HepG2 (cell line): Measurements from ENCODE around the gene GZF1. TPM values are rescaled to one million over a fixed set of nuclear protein-coding genes. Genes with fewer than 3 reads are reported as not detected.

Experiments used
- ARID2 ChIP-seq: sonication (generic); formaldehyde crosslinking; IDR thresholded peaks from 2 replicates; pipeline ENCODE4 v1.8.1; 2022; ENCODE audit warnings: mild to moderate bottlenecking, missing genetic modification reagents, borderline replicate concordance
- DNMT3B ChIP-seq: conservative IDR thresholded peaks from 2 replicates; pipeline ENCODE4 v1.6.1; 2016; ENCODE audit warnings: missing biosample characterization, control low read depth
- FOSL1 ChIP-seq: sonication (generic); formaldehyde crosslinking; IDR thresholded peaks from 2 replicates; pipeline ENCODE4 v1.9.0; 2021; ENCODE audit warnings: missing genetic modification reagents, borderline replicate concordance
- FOXC1 ChIP-seq: sonication (generic); formaldehyde crosslinking; IDR thresholded peaks from 2 replicates; pipeline ENCODE4 v1.8.0; 2022; ENCODE audit warnings: mild to moderate bottlenecking, missing genetic modification reagents, borderline replicate concordance
- HDAC2 ChIP-seq: sonication (generic); formaldehyde crosslinking; IDR thresholded peaks from 2 replicates; pipeline ENCODE4 v1.4.0; 2020; ENCODE audit warnings: missing genetic modification reagents
- HNRNPUL1 ChIP-seq: fragments of 200-400 bp; formaldehyde crosslinking; IDR thresholded peaks from 2 replicates; pipeline ENCODE4 v1.6.1; 2017; ENCODE audit warnings: low read depth, mild to moderate bottlenecking, low read length, moderate library complexity
- MEF2D ChIP-seq: sonication (generic); formaldehyde crosslinking; IDR thresholded peaks from 2 replicates; pipeline ENCODE4 v1.5.1; 2020; ENCODE audit warnings: mild to moderate bottlenecking, missing genetic modification reagents
- MIER3 ChIP-seq: IDR thresholded peaks from 2 replicates; pipeline ENCODE4 v1.6.1; 2016; ENCODE audit warnings: missing compliant biosample characterization, borderline replicate concordance
- REXO4 ChIP-seq: sonication (generic); formaldehyde crosslinking; IDR thresholded peaks from 2 replicates; pipeline ENCODE4 v1.8.0; 2022; ENCODE audit warnings: missing genetic modification reagents, mild to moderate bottlenecking, borderline replicate concordance
- RXRB ChIP-seq: IDR thresholded peaks from 2 replicates; pipeline ENCODE4 v1.6.1; 2016; ENCODE audit warnings: borderline replicate concordance, missing genetic modification reagents, missing compliant biosample characterization
- SALL1 ChIP-seq: sonication (generic); formaldehyde crosslinking; IDR thresholded peaks from 2 replicates; pipeline ENCODE4 v1.8.0; 2022; ENCODE audit warnings: mild to moderate bottlenecking, missing genetic modification reagents
- ZFX ChIP-seq: sonication (generic); formaldehyde crosslinking; IDR thresholded peaks from 2 replicates; pipeline ENCODE4 v1.4.0; 2020; ENCODE audit warnings: mild to moderate bottlenecking, low read depth, missing genetic modification reagents, moderate library complexity
- ZNF101 ChIP-seq: sonication (generic); formaldehyde crosslinking; IDR thresholded peaks from 2 replicates; pipeline ENCODE4 v1.4.0; 2020; ENCODE audit warnings: mild to moderate bottlenecking, low read depth, missing genetic modification reagents, borderline replicate concordance
- ZNF121 ChIP-seq: sonication (generic); formaldehyde crosslinking; IDR thresholded peaks from 2 replicates; pipeline ENCODE4 v1.5.0; 2020; ENCODE audit warnings: mild to moderate bottlenecking, missing genetic modification reagents
- ZNF124 ChIP-seq: sonication (generic); formaldehyde crosslinking; IDR thresholded peaks from 2 replicates; pipeline ENCODE4 v1.4.0; 2020; ENCODE audit warnings: missing genetic modification reagents
- ZNF207 ChIP-seq: fragments of 450-650 bp; IDR thresholded peaks from 2 replicates; pipeline ENCODE4 v1.6.1; 2016; ENCODE audit warnings: antibody characterized with exemption, borderline replicate concordance
- ZSCAN22 ChIP-seq: sonication (generic); formaldehyde crosslinking; IDR thresholded peaks from 2 replicates; pipeline ENCODE4 v1.4.0; 2020; ENCODE audit warnings: mild to moderate bottlenecking, missing genetic modification reagents
- polyA plus RNA-seq, 8 experiments: library from polyadenylated mRNA; depleted of rRNA in 3 of 8; stranded (reverse) in 7 of 8; unstranded in 1 of 8; fragments of >200 nt; fragmentation: Illumina TruSeq in 4 of 8; extraction: Trizol in 4 of 8; gene quantifications; 2 replicates each; pipeline versions ENCODE4 v1.2.1 to v1.2.3, GENCODE V29; 2011 to 2016; ENCODE audit warnings: low read depth in 4 of 8, missing spikeins in 1 of 8, mixed read lengths in 1 of 8; ENCODE audit not compliant: insufficient read depth in 1 of 8
- total RNA-seq, 5 experiments: library from RNA; depleted of rRNA; stranded (reverse); fragments of >200 nt; fragmentation: Illumina TruSeq; extraction: Trizol; gene quantifications; 2 replicates each; pipeline ENCODE4 v1.2.3, GENCODE V29; 2016; ENCODE audit warnings: low read depth in 1 of 5
- TF ChIP-seq, protein P1 (sequence below): sonication (generic); formaldehyde crosslinking; IDR thresholded peaks from 2 replicates; pipeline ENCODE4 v1.4.0; 2020; ENCODE audit warnings: missing genetic modification reagents
- TF ChIP-seq, protein P2 (sequence below): IDR thresholded peaks from 2 replicates; pipeline ENCODE4 v1.6.1; 2018; ENCODE audit warnings: missing genetic modification reagents, mild to moderate bottlenecking, missing compliant biosample characterization
- TF ChIP-seq, protein P3 (sequence below): sonication (generic); formaldehyde crosslinking; IDR thresholded peaks from 2 replicates; pipeline ENCODE4 v1.4.0; 2020; ENCODE audit warnings: mild to moderate bottlenecking, low read depth, missing genetic modification reagents
- TF ChIP-seq, protein P4 (sequence below): IDR thresholded peaks from 2 replicates; pipeline ENCODE4 v1.6.1; 2012; ENCODE audit warnings: low read length, improper control_type of control experiment

GZF1 gene
- total and polyA plus RNA-seq, 2 of the 13 experiments (the other 11 are each of a cell fraction or from before 2014, with no cell fraction given) = 16.9 to 26.0 TPM

DNA sequence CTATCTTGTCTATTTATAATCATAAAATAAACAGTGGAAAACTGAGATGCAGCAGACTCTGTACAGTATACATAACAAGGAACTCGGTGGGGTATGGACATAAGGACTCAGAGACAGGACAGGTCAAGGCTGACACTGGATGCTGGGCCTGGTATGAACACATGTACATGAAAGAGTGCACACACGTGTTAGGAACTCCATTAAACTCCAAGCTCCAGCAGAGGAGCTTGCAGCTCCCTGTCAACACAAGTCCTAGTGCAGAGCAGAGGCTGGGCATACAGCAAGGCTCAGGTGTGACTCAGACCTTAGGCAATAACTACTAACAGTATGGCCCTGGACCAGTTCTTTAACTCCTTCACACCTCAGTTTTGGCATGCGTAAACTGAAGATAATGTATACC, 42.2 kb downstream of the GZF1 start (continued):
- TF ChIP-seq, protein P1, sequence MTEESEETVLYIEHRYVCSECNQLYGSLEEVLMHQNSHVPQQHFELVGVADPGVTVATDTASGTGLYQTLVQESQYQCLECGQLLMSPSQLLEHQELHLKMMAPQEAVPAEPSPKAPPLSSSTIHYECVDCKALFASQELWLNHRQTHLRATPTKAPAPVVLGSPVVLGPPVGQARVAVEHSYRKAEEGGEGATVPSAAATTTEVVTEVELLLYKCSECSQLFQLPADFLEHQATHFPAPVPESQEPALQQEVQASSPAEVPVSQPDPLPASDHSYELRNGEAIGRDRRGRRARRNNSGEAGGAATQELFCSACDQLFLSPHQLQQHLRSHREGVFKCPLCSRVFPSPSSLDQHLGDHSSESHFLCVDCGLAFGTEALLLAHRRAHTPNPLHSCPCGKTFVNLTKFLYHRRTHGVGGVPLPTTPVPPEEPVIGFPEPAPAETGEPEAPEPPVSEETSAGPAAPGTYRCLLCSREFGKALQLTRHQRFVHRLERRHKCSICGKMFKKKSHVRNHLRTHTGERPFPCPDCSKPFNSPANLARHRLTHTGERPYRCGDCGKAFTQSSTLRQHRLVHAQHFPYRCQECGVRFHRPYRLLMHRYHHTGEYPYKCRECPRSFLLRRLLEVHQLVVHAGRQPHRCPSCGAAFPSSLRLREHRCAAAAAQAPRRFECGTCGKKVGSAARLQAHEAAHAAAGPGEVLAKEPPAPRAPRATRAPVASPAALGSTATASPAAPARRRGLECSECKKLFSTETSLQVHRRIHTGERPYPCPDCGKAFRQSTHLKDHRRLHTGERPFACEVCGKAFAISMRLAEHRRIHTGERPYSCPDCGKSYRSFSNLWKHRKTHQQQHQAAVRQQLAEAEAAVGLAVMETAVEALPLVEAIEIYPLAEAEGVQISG (CRISPR knock-in tag) = no peak
- TF ChIP-seq ZFX = peak; percentile 25; the same call in 1 of the 2 replicates
- no peak for TF ChIP-seq ZNF101 (CRISPR knock-in tag)
- TF ChIP-seq DNMT3B (CRISPR knock-in tag) = no peak
- no peak for TF ChIP-seq ZSCAN22 (CRISPR knock-in tag)
- no peak for TF ChIP-seq ARID2 (CRISPR knock-in tag)
- 0 out of 2 replicates have a peak, but pooled peaks have one; percentile 24 for TF ChIP-seq MIER3
- no peak for TF ChIP-seq ZNF207
- TF ChIP-seq HNRNPUL1 = no peak
- TF ChIP-seq, protein P2, sequence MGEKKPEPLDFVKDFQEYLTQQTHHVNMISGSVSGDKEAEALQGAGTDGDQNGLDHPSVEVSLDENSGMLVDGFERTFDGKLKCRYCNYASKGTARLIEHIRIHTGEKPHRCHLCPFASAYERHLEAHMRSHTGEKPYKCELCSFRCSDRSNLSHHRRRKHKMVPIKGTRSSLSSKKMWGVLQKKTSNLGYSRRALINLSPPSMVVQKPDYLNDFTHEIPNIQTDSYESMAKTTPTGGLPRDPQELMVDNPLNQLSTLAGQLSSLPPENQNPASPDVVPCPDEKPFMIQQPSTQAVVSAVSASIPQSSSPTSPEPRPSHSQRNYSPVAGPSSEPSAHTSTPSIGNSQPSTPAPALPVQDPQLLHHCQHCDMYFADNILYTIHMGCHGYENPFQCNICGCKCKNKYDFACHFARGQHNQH (CRISPR knock-in tag) = 0 out of 2 replicates have a peak, but pooled peaks have one; percentile 38
- TF ChIP-seq REXO4 (CRISPR knock-in tag) = no peak
- no peak for TF ChIP-seq ZNF121 (CRISPR knock-in tag)
- no peak for TF ChIP-seq RXRB (CRISPR knock-in tag)
- no peak for TF ChIP-seq FOXC1 (CRISPR knock-in tag)
- TF ChIP-seq MEF2D (CRISPR knock-in tag) = no peak
- TF ChIP-seq, protein P3, sequence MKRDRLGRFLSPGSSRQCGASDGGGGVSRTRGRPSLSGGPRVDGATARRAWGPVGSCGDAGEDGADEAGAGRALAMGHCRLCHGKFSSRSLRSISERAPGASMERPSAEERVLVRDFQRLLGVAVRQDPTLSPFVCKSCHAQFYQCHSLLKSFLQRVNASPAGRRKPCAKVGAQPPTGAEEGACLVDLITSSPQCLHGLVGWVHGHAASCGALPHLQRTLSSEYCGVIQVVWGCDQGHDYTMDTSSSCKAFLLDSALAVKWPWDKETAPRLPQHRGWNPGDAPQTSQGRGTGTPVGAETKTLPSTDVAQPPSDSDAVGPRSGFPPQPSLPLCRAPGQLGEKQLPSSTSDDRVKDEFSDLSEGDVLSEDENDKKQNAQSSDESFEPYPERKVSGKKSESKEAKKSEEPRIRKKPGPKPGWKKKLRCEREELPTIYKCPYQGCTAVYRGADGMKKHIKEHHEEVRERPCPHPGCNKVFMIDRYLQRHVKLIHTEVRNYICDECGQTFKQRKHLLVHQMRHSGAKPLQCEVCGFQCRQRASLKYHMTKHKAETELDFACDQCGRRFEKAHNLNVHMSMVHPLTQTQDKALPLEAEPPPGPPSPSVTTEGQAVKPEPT = no peak
- TF ChIP-seq ZNF124 = no peak
- TF ChIP-seq HDAC2 (CRISPR knock-in tag) = peak; percentile 15; the same call in 1 of the 2 replicates
- TF ChIP-seq FOSL1 (CRISPR knock-in tag) = peak; percentile 41; the same call in 1 of the 2 replicates
- TF ChIP-seq, protein P4, sequence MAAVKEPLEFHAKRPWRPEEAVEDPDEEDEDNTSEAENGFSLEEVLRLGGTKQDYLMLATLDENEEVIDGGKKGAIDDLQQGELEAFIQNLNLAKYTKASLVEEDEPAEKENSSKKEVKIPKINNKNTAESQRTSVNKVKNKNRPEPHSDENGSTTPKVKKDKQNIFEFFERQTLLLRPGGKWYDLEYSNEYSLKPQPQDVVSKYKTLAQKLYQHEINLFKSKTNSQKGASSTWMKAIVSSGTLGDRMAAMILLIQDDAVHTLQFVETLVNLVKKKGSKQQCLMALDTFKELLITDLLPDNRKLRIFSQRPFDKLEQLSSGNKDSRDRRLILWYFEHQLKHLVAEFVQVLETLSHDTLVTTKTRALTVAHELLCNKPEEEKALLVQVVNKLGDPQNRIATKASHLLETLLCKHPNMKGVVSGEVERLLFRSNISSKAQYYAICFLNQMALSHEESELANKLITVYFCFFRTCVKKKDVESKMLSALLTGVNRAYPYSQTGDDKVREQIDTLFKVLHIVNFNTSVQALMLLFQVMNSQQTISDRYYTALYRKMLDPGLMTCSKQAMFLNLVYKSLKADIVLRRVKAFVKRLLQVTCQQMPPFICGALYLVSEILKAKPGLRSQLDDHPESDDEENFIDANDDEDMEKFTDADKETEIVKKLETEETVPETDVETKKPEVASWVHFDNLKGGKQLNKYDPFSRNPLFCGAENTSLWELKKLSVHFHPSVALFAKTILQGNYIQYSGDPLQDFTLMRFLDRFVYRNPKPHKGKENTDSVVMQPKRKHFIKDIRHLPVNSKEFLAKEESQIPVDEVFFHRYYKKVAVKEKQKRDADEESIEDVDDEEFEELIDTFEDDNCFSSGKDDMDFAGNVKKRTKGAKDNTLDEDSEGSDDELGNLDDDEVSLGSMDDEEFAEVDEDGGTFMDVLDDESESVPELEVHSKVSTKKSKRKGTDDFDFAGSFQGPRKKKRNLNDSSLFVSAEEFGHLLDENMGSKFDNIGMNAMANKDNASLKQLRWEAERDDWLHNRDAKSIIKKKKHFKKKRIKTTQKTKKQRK = no peak
- TF ChIP-seq SALL1 (CRISPR knock-in tag) = peak; percentile 37; the same call in 1 of the 2 replicates
